Activated CD8-positive, alpha-beta T cell treated with anti-CD3 and anti-CD28 coated beads for 36 hours (primary cell): ENCODE results near the gene CLMN. TPM values are rescaled to one million over a fixed set of nuclear protein-coding genes. Genes with fewer than 3 reads are reported as not detected.
"Not testable (repeated sequence)": the region's sequence is repeated elsewhere in the genome, so short reads cannot be mapped to it uniquely, and the experiment has no call there.

ENCODE experiments used
- ATAC-seq: fragments of 200-7000 bp; cut with Tn5 transposase; one replicate; pipeline ENCODE4 v1.10.0; 2021; ENCODE audit warnings: mild to moderate bottlenecking, moderate library complexity
- CTCF ChIA-PET: fragments of 350-600 bp; sonication (Branson Sonifier 250); formaldehyde crosslinking; loops from one replicate; lab custom pipeline; 2021; ENCODE audit warnings: antibody characterized with exemption; lab: Charles Lee
- POLR2A ChIA-PET: fragments of 350-600 bp; sonication (Branson Sonifier 250); formaldehyde crosslinking; loops from one replicate; lab custom pipeline; 2021; ENCODE audit warnings: antibody characterized with exemption; lab: Charles Lee
- DNase-seq: peaks from one replicate; pipeline ENCODE4 v3.0.0-alpha.2; 2020
- H3K27ac Mint-ChIP-seq: one replicate; pipeline ENCODE4 v1.8.0; 2021; ENCODE audit warnings: mild to moderate bottlenecking, mixed read lengths
- H3K27me3 Mint-ChIP-seq: one replicate; pipeline ENCODE4 v1.8.0; 2021; ENCODE audit warnings: mixed read lengths
- H3K36me3 Mint-ChIP-seq: one replicate; pipeline ENCODE4 v1.8.0; 2021; ENCODE audit warnings: low read depth, mixed read lengths
- H3K4me1 Mint-ChIP-seq: one replicate; pipeline ENCODE4 v1.8.0; 2021; ENCODE audit warnings: low read depth, mixed read lengths
- H3K4me3 Mint-ChIP-seq: one replicate; pipeline ENCODE4 v1.8.0; 2021; ENCODE audit warnings: mild to moderate bottlenecking, moderate library complexity, mixed read lengths
- H3K9me3 Mint-ChIP-seq: one replicate; pipeline ENCODE4 v1.8.0; 2021; ENCODE audit warnings: mixed read lengths
- CTCF ChIP-seq: fragments of 200-600 bp; IDR thresholded peaks from one replicate; pipeline ENCODE4 v1.8.0; 2022; ENCODE audit warnings: antibody characterized with exemption, mild to moderate bottlenecking
- intact Hi-C: fragments of 100-400 bp; cut with micrococcal nuclease; formaldehyde crosslinking; loops from one replicate; pipeline ENCODE4 v1.10.0; 2022
- total RNA-seq, 2 experiments: library from RNA; stranded (reverse); gene quantifications; one replicate each; pipeline ENCODE4 v1.2.3, GENCODE V29; 2021

CLMN gene
- total RNA-seq, 2 experiments from 2014 or later: 0.31 to 0.59 TPM

- TF ChIP-seq CTCF: no peak
- ChIA-PET CTCF (no interaction called here), POLR2A (no interaction called here)
- Mint-ChIP-seq H3K36me3 (no peaks in the 10 kb centered on the region), H3K27me3 (peaks cover 13% of the 10 kb centered on the region), H3K27ac (no peak overlapping the region), H3K9me3 (no peaks in the 10 kb centered on the region), H3K4me3 (no peak overlapping the region), H3K4me1 (no peaks in the 10 kb centered on the region)
- ATAC-seq (no peak), DNase-seq (no peak)
- intact Hi-C loops: no loop called here
Measured at GRCh38 chr14:95180966-95181741, 138.6 kb downstream of the CLMN start.

DNA sequence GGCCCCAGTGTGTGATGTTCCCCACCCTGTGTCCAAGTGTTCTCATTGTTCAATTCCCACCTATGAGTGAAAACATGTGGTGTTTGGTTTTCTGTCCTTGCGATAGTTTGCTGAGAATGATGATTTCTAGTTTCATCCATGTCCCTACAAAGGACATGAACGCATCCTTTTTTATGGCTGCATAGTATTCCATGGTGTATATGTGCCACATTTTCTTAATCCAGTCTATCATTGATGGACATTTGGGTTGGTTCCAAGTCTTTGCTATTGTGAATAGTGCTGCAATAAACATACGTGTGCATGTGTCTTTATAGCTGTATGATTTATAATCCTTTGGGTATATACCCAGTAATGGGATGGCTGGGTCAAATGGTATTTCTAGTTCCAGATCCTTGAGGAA lies 144.0 kb downstream of the CLMN start:
- POLR2A ChIA-PET, ATAC-seq: not testable (repeated sequence)

DNA sequence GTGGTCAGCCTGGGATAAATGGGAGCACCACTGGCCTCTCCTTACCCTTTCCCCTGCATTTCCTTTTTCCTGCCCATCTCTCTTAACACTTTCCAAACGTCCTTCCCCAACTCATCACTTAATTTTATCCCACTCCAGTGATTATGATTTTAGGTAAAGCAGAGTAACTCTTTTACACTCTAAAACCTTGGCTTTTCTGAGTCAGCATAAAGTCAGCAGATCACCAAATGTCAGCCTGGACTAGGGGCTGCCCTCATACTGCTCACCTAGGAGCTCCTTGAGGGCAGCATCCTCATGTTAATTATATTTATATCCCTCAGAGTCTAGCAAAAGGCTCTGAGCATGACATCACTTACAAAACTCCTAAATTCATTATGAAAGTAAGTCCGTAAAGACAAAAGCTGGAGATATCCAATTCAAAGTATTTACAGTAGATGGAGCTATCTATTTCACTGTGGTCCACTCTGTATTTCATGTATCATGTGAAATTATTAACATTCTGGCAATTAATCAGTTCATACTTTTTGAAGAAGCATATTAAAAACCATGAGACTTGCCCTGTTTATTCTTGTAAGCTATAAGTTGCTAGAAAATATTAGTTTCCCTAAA lies 145.4 kb downstream of the CLMN start:
- ChIA-PET POLR2A (no interaction called here), CTCF (no interaction called here)
- no peak for ATAC-seq
- H3K36me3 Mint-ChIP-seq: no peaks in the 10 kb centered on the region
- no peaks in the 10 kb centered on the region for H3K27me3 Mint-ChIP-seq
- no peak overlapping the region for H3K27ac Mint-ChIP-seq
- no peaks in the 10 kb centered on the region for H3K4me1 Mint-ChIP-seq
- no peak overlapping the region for H3K4me3 Mint-ChIP-seq
- no peak for DNase-seq
- no peaks in the 10 kb centered on the region for H3K9me3 Mint-ChIP-seq
- TF ChIP-seq CTCF: no peak
- intact Hi-C loops: no loop called here

More for the DNA sequence above, 144.0 kb downstream of the CLMN start:
- CTCF ChIA-PET, H3K36me3 Mint-ChIP-seq, H3K27ac Mint-ChIP-seq, H3K4me3 Mint-ChIP-seq, H3K27me3 Mint-ChIP-seq, H3K4me1 Mint-ChIP-seq, H3K9me3 Mint-ChIP-seq, DNase-seq, intact Hi-C loops: not testable (repeated sequence)

DNA sequence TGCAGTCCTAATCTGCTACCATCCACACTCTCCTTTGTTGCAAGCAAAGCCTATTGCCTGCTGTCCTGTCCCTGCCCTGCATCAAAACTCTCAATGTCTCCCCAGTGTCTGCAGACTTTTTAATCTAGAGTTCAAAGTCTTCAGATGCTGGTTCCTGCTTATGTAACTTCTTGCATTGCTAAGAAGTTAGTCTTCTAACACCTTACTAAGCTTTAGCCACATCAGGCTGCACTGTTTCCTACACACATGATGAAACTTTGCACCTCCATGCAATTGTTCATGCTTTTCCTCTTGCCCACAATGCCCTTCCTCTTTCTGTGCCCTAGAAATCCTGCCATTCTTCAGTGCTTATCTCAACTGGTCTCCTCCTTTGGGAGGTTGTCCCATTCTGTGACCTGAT lies 146.2 kb downstream of the CLMN start:
- ChIA-PET CTCF (no interaction called here), POLR2A (no interaction called here)
- TF ChIP-seq CTCF: no peak
- Mint-ChIP-seq H3K9me3 (no peaks in the 10 kb centered on the region), H3K4me3 (no peak overlapping the region), H3K4me1 (no peaks in the 10 kb centered on the region), H3K27ac (no peak overlapping the region), H3K27me3 (no peaks in the 10 kb centered on the region), H3K36me3 (no peaks in the 10 kb centered on the region)
- intact Hi-C loops: no loop called here
- DNase-seq (no peak), ATAC-seq (no peak)

- Mint-ChIP-seq H3K9me3 (peaks cover 17% of the 10 kb centered on the region), H3K36me3 (peaks cover 12% of the 10 kb centered on the region), H3K27ac (no peak overlapping the region), H3K4me1 (no peaks in the 10 kb centered on the region), H3K27me3 (no peaks in the 10 kb centered on the region), H3K4me3 (no peak overlapping the region)
- POLR2A ChIA-PET: no interaction called here
- DNase-seq (no peak), ATAC-seq (no peak)
- CTCF ChIA-PET: no interaction called here
- TF ChIP-seq CTCF: no peak
- intact Hi-C loops: no loop called here
Measured at GRCh38 chr14:95167177-95167576, 152.5 kb downstream of the CLMN start.
